Upper lobe of right lung (tissue), 1 donor: ENCODE data around the gene SIK2. TPM values are rescaled to one million over a fixed set of nuclear protein-coding genes. Genes with fewer than 3 reads are reported as not detected.
A peak's percentile ranks its signal among the peaks of the same experiment; 100 is the strongest.

Source experiments
- ATAC-seq: fragments of 200-7000 bp; cut with Tn5 transposase; one replicate; pipeline ENCODE4 v1.9.1; 2020; ENCODE audit warnings: mild to moderate bottlenecking, moderate library complexity
- DNase-seq: peaks from one replicate; pipeline ENCODE4 v3.0.0-alpha.2; 2020
- H3K27ac ChIP-seq: fragments of 200-600 bp; one replicate; pipeline ENCODE4 v1.8.0; 2022
- H3K27me3 ChIP-seq: fragments of 200-600 bp; one replicate; pipeline ENCODE4 v1.8.0; 2022; ENCODE audit warnings: mild to moderate bottlenecking
- H3K36me3 ChIP-seq: fragments of 200-600 bp; one replicate; pipeline ENCODE4 v1.8.0; 2022
- H3K4me1 ChIP-seq: fragments of 200-600 bp; one replicate; pipeline ENCODE4 v1.8.0; 2022
- H3K4me3 ChIP-seq: fragments of 200-600 bp; one replicate; pipeline ENCODE4 v1.8.0; 2022; ENCODE audit warnings: mild to moderate bottlenecking
- H3K9me3 ChIP-seq: fragments of 200-600 bp; one replicate; pipeline ENCODE4 v1.8.0; 2022
- intact Hi-C: fragments of 100-400 bp; cut with DNase I; formaldehyde crosslinking; loops from one replicate; pipeline ENCODE4 v1.11.0; 2022
- total RNA-seq: library from RNA; stranded (reverse); fragmentation: NEBNext Ultra II Directional; extraction: Animal tissue kit (Norgen Biotek cat#: 25700); gene quantifications from one replicate; pipeline ENCODE4 v1.2.1, GENCODE V29; 2021
- TF ChIP-seq, protein P1 (sequence below): fragments of 200-600 bp; IDR thresholded peaks from one replicate; pipeline ENCODE4 v1.8.0; 2022; ENCODE audit warnings: antibody characterized with exemption
- donor health status: DM: no; HTN: yes; CAD: no; lungs with severe emphysema.

Gene SIK2
- total RNA-seq, 1 donor from 2014 or later, result 32.6 TPM

DNA sequence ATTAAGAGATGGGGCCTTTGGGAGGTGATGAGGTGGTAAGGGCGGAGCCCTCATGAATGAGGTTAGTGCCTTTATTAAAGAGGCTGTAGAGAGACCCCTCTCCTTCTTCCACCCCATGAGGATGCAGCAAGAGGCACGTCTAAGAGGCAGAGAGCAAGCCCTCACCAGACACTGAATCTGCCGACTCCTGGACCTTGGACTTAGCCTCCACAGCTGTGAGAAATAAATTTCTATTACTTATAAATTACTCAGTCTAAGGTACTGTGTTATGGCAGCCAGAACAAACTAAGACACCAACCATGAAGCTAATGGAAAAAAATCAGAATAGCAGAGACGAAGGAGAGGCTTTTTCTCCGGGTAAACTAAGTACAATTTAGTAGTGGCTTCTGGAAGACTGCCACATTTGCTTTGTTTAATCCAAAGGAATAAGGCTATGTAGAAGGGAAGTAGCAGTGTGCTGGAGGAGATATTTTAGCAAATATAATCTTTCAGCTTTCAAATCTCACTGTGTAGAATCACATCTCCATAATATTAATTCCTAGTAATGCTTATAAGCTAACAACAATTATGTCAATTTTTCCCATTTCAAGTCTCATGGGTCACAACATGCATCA lies 12.3 kb upstream of the SIK2 start:
- no peaks in the 10 kb centered on the region for H3K27me3 ChIP-seq
- H3K9me3 ChIP-seq, result no peaks in the 10 kb centered on the region
- no peak overlapping the region for H3K4me3 ChIP-seq
- H3K36me3 ChIP-seq, result no peaks in the 10 kb centered on the region
- no peak overlapping the region for H3K27ac ChIP-seq
- no peaks in the 10 kb centered on the region for H3K4me1 ChIP-seq
- intact Hi-C loops, result loop anchor here (10.0 kb wide), 1 partner anchor 245 kb away; no protein-coding TSS in a partner anchor
- TF ChIP-seq, protein P1, sequence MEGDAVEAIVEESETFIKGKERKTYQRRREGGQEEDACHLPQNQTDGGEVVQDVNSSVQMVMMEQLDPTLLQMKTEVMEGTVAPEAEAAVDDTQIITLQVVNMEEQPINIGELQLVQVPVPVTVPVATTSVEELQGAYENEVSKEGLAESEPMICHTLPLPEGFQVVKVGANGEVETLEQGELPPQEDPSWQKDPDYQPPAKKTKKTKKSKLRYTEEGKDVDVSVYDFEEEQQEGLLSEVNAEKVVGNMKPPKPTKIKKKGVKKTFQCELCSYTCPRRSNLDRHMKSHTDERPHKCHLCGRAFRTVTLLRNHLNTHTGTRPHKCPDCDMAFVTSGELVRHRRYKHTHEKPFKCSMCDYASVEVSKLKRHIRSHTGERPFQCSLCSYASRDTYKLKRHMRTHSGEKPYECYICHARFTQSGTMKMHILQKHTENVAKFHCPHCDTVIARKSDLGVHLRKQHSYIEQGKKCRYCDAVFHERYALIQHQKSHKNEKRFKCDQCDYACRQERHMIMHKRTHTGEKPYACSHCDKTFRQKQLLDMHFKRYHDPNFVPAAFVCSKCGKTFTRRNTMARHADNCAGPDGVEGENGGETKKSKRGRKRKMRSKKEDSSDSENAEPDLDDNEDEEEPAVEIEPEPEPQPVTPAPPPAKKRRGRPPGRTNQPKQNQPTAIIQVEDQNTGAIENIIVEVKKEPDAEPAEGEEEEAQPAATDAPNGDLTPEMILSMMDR, result no peak
- DNase-seq (no peak), ATAC-seq (no peak)

DNA sequence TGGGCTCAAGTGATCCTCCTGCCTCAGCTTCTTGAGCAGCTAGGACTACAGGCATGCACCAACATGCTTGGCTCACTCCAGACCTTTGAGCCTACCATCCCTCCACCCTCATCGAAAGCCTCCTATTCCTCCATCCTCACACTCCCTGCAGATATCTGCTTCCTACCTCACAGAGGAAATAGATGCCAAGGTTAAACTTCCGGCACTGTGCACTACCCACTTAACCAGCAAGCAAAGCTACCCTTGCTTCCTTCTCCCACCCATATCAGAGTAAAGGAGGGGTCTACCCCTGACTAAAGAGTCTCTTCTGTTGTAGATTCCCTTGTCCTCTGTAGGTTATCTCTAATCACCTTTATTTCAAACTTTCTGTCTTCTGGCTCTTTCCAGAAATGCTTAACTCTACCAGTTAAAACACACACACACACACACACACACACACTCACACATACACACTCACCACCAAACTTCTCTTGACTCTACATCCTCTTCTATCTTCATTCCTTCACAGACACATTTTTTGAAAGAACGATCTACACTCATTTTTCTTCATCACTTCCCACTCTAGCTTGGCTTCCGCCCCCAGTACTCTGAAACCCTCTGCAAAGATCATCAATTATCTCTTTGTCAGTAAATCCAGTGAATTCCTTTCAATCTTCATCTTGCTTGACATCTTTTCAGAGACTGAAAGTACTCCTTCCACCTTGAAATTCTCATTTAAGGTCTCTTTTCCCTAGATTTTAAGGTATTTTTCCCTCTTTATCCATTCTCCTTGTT lies 10.9 kb upstream of the SIK2 start:
- DNase-seq, result no peak
- H3K27ac ChIP-seq, result no peak overlapping the region
- no peaks in the 10 kb centered on the region for H3K36me3 ChIP-seq
- TF ChIP-seq, protein P1, result no peak
- no peaks in the 10 kb centered on the region for H3K9me3 ChIP-seq
- intact Hi-C loops, result loop anchor here (10.0 kb wide), 1 partner anchor 243 kb away; no protein-coding TSS in a partner anchor
- no peak for ATAC-seq
- H3K27me3 ChIP-seq, result no peaks in the 10 kb centered on the region
- H3K4me1 ChIP-seq, result no peaks in the 10 kb centered on the region
- no peak overlapping the region for H3K4me3 ChIP-seq

DNA sequence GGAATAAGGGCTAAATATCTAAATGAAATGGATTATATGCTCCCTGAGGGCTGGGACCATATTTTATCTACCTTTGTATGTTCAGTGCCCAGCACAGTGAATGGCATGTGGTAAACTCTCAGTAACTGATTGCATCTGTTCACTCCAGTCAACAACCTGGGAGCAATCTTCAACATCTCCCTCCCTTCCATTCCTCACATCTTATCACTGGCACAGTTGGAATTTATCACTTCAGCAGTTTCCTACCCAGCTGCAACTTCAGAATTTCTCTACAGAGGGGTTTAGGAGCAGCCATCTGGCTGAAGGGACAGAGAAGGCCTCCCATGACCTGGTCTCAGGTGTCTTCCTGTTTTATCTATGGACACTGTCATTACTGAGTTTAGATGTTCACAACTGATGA lies 9.8 kb upstream of the SIK2 start:
- intact Hi-C loops, result loop anchor here (10.0 kb wide), 1 partner anchor 242 kb away; no protein-coding TSS in a partner anchor
- Histone ChIP-seq H3K27ac (no peak overlapping the region), H3K9me3 (no peaks in the 10 kb centered on the region), H3K36me3 (no peaks in the 10 kb centered on the region), H3K4me1 (no peaks in the 10 kb centered on the region), H3K27me3 (no peaks in the 10 kb centered on the region), H3K4me3 (no peak overlapping the region)
- DNase-seq (no peak), ATAC-seq (no peak)
- TF ChIP-seq, protein P1, result no peak

DNA sequence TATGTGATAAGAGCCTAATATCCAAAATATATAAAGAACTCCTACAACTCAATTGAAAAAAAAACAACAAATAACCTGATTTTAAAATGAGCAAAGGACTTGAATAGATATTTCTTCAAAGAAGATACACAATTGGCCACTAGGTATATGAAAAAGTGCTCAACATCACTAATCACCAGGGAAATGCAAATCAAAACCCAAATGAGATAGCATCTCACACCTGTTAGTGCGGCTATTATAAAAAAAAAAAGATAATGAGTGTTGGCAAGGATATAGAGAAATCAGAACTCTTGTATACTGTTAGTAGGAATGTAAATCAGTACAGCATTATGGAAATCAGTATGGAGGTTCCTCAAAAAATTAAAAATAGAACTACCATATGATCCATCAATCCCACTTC lies 5.9 kb upstream of the SIK2 start:
- no peaks in the 10 kb centered on the region for H3K9me3 ChIP-seq
- no peak overlapping the region for H3K27ac ChIP-seq
- H3K27me3 ChIP-seq, result no peaks in the 10 kb centered on the region
- H3K36me3 ChIP-seq, result no peaks in the 10 kb centered on the region
- ATAC-seq (no peak), DNase-seq (no peak)
- H3K4me3 ChIP-seq, result no peak overlapping the region
- H3K4me1 ChIP-seq, result peaks cover 1% of the 10 kb centered on the region
- intact Hi-C loops, result loop anchor here (10.0 kb wide), 1 partner anchor 238 kb away; no protein-coding TSS in a partner anchor
- TF ChIP-seq, protein P1, result no peak

DNA sequence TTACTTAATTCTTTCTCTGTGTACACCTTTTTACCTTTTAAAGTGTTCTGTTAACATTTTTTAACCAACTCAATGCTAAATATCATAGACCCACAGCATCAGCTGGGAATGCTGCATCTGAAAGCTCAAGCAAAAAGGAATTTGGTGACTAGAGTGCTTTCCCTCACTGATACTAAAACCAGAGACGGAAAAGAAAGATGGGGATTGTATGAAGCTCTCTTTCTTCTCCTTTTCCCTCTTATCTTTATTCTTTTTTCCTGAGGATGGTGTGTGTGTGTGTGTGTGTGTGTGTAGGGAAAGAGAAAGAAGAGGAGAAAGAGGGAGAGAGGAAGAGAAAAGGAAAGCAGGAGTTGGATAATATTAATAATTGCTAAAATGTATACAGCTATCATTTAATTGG lies 4.1 kb upstream of the SIK2 start:
- TF ChIP-seq, protein P1, result no peak
- Histone ChIP-seq H3K27me3 (no peaks in the 10 kb centered on the region), H3K27ac (no peak overlapping the region), H3K4me3 (peak overlapping the region; percentile 27), H3K4me1 (peaks cover 7% of the 10 kb centered on the region), H3K36me3 (no peaks in the 10 kb centered on the region), H3K9me3 (no peaks in the 10 kb centered on the region)
- DNase-seq, result no peak
- ATAC-seq, result no peak
- intact Hi-C loops, result loop anchor here (10.0 kb wide), 1 partner anchor 237 kb away; no protein-coding TSS in a partner anchor
